ENCODE data around the gene ACADVL.

DNA sequence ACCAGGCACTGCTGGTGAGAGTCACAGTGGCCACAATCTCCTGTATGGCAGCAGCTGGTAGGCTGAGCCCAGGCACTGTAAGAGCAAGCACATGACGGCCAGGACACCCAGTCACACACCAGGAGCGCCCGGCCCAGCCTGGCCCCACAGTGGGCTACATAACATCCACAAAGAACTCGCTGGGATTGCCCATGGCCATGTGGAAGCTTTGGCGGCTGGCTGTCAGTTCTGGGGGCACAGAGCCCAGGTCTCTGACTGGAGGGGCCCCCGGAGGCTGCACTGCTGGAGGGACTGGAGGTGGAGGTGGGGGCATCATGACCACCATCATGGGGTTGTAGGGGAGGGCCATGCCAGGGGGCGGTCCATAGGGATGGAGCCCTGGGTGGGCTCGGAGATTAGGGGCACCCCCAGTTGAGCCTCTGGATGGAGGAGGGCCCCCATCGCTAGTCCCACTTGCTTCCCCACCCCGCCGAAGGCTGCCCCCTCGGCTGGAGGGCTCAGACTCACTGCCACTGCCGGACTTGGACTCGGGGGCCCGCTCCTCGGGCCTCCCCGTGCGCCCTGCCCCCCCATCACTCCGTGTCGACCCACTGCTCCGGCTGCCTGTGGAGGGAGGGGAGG is 6.1 kb downstream of the ACADVL start:
- TF ChIP-seq, protein P1, sequence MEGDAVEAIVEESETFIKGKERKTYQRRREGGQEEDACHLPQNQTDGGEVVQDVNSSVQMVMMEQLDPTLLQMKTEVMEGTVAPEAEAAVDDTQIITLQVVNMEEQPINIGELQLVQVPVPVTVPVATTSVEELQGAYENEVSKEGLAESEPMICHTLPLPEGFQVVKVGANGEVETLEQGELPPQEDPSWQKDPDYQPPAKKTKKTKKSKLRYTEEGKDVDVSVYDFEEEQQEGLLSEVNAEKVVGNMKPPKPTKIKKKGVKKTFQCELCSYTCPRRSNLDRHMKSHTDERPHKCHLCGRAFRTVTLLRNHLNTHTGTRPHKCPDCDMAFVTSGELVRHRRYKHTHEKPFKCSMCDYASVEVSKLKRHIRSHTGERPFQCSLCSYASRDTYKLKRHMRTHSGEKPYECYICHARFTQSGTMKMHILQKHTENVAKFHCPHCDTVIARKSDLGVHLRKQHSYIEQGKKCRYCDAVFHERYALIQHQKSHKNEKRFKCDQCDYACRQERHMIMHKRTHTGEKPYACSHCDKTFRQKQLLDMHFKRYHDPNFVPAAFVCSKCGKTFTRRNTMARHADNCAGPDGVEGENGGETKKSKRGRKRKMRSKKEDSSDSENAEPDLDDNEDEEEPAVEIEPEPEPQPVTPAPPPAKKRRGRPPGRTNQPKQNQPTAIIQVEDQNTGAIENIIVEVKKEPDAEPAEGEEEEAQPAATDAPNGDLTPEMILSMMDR (IDR thresholded peaks at IDR 0.05): no peak
- TF ChIP-seq EP300 (IDR thresholded peaks at IDR 0.05; ENCODE audit: low read depth): no peak
